OCI-LY7 (cell line): ENCODE data around the gene SLIT3.

Experiments
- EZH2phosphoT487 ChIP-seq: fragments of 200-600 bp; sonication (generic); IDR thresholded peaks from 2 replicates; pipeline ENCODE4 v1.6.1; 2018; ENCODE audit warnings: low read depth, borderline replicate concordance, mild to moderate bottlenecking, mixed run types, antibody characterized with exemption, low read length, moderate library complexity, mixed read lengths
- TF ChIP-seq, protein P1 (sequence below): fragments of 200-600 bp; sonication (generic); conservative IDR thresholded peaks from 2 replicates; pipeline ENCODE4 v1.5.1; 2014; ENCODE audit warnings: mild to moderate bottlenecking, antibody characterized with exemption, low read length, moderate library complexity, mixed read lengths

DNA sequence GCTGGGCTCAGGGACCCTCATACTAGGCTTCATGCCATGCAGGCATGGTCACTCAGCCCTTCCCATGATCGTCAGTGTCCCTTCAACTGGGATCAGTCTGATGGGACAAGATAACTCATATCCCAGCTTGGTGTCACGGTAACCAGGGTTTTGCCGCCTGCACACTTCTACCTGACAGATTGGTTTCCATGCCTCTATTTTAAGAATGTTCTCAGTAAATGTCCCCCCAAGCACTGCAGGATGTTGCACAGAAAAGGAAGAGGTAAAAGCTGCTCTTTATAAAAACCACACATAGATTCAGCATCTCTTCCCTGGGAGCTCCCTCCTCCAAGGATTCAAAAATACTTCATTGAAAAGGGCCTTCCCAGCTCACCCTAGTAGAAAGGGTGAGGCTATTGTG lies 56.1 kb downstream of the SLIT3 start:
- TF ChIP-seq, protein P1, sequence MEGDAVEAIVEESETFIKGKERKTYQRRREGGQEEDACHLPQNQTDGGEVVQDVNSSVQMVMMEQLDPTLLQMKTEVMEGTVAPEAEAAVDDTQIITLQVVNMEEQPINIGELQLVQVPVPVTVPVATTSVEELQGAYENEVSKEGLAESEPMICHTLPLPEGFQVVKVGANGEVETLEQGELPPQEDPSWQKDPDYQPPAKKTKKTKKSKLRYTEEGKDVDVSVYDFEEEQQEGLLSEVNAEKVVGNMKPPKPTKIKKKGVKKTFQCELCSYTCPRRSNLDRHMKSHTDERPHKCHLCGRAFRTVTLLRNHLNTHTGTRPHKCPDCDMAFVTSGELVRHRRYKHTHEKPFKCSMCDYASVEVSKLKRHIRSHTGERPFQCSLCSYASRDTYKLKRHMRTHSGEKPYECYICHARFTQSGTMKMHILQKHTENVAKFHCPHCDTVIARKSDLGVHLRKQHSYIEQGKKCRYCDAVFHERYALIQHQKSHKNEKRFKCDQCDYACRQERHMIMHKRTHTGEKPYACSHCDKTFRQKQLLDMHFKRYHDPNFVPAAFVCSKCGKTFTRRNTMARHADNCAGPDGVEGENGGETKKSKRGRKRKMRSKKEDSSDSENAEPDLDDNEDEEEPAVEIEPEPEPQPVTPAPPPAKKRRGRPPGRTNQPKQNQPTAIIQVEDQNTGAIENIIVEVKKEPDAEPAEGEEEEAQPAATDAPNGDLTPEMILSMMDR, result no peak
- no peak for TF ChIP-seq EZH2phosphoT487
